ENCODE results near the gene DSTYK. TPM values are rescaled to one million over a fixed set of nuclear protein-coding genes. Genes with fewer than 3 reads are reported as not detected.
"Not testable (repeated sequence)": the region's sequence is repeated elsewhere in the genome, so short reads cannot be mapped to it uniquely, and the experiment has no call there.

DSTYK gene
- total RNA-seq, 2 experiments from 2014 or later: 8.8 to 9.2 TPM

DNA sequence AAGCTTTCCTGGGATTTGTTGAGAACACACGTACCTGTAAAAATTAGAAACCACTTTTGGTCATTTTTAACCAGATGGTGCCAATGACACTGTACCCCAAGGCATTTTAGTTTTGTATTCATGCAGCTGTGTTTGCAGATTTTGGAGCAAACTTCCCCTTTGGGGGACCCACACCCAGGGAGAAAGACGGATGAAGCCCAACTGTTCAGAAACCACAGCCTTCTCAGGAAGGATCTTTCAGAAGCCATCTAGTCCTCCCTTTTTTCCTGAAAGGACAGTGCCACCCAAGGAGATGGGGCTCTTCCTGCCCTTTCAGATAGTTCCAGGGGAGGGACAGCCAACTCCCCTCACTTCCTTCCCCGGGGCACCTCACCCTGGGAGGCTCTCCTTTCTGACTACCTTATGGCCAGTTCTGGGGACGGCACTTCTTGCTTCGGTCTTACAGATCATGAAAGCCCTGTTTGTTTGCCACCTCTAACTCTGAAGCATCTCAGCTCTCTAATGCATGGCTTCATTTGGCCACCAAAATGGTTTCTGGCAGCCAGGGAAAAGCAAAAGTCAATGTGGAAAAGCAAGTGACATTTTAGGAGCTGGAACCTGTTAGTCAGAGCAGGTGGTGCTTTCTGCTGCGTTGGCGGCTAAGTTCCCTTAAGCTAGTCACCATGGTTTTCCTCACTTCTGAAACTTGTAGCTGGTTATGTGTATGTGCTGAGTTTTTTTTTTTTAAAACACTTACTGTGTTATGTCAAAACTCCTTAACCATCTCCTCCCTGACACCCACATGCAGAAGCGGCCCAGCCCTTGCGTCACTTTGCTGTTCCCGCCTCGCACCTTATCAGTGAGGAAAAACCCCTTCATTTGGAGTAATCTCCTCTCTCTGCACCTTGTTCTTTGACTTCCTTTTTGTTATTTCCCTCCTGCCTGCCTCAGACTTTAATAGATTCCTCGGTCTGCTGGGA, 26.3 kb upstream of the DSTYK start:
- H3K27ac Mint-ChIP-seq: no peak overlapping the region
- H3K4me1 Mint-ChIP-seq: peaks cover 20% of the 10 kb centered on the region
- no peak for DNase-seq
- H3K27me3 Mint-ChIP-seq: peaks cover 13% of the 10 kb centered on the region
- ChIA-PET CTCF (interaction anchor here (0.7 to 3.5 kb wide), 5 partner anchors 8 to 116 kb away, joined by 3 to 14 read pairs (median 4); no protein-coding TSS in a partner anchor), POLR2A (interaction anchor here (1.1 kb wide), 1 partner anchor 8 kb away, joined by 5 read pairs; no protein-coding TSS in a partner anchor)
- H3K9me3 Mint-ChIP-seq: no peaks in the 10 kb centered on the region
- H3K36me3 Mint-ChIP-seq (ENCODE audit: low read depth): no peaks in the 10 kb centered on the region
- no peak overlapping the region for H3K4me3 Mint-ChIP-seq

DNA sequence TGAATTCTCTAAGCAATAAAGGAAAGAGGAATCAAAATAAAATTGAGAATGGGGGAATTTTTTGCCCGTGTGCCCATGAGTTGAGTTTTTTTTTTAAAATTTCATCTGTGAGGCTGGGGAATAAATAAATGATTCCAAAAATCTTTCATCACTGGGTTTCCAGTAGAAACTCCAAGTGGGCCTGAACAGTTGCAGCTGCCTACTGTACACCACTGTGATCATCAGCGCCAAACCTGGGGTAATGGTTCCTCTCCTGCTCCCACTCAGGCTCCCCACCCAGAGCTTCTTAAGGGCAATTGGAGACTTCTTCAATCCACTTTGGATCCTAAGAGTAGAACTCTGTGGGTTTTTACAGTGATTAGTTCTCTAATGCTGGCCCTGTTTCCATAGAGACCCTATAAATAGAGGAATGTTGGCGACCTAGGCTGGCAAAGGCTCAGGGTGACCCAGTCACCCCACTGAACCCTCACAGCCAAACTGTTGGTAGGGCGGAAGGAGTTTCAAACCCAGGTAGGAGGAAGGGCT, 25.5 kb upstream of the DSTYK start:
- H3K27me3 Mint-ChIP-seq: peaks cover 13% of the 10 kb centered on the region
- H3K4me3 Mint-ChIP-seq: no peak overlapping the region
- H3K27ac Mint-ChIP-seq: no peak overlapping the region

DNA sequence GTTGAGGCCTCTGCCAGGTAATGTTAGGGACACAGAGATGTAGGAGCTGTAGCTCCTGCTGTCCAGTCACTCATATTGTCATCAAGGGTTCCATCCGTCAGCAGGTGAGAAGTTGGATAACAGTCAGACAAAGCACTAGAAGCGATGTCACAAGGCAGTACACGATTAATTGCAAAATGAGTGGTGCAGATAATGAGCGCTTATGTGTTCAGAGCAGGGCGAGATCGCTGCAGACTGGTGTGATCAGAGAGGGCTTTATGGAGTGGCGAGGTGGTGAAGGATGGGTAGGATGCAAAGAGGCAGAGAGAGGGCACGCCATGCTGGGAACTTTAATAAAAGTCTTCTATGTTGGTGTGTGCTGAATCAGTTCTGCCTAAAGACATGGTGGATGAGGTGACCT, 25.0 kb upstream of the DSTYK start:
- Mint-ChIP-seq H3K4me1 (peaks cover 28% of the 10 kb centered on the region), H3K36me3 (ENCODE audit: low read depth) (no peaks in the 10 kb centered on the region), H3K27ac (no peak overlapping the region), H3K27me3 (peaks cover 13% of the 10 kb centered on the region), H3K4me3 (no peak overlapping the region), H3K9me3 (no peaks in the 10 kb centered on the region)
- DNase-seq: no peak
- POLR2A ChIA-PET: no interaction called here
- CTCF ChIA-PET: interaction anchor here (0.9 kb wide), 1 partner anchor 19 kb away, joined by 3 read pairs; no protein-coding TSS in a partner anchor

More for the DNA sequence above, 25.5 kb upstream of the DSTYK start:
- Mint-ChIP-seq H3K36me3 (ENCODE audit: low read depth) (no peaks in the 10 kb centered on the region), H3K4me1 (peaks cover 24% of the 10 kb centered on the region), H3K9me3 (no peaks in the 10 kb centered on the region)
- POLR2A ChIA-PET: no interaction called here
- CTCF ChIA-PET: interaction anchor here (0.9 to 3.5 kb wide), 3 partner anchors 19 to 42 kb away, joined by 3 to 14 read pairs (median 3); no protein-coding TSS in a partner anchor
- DNase-seq: no peak

DNA sequence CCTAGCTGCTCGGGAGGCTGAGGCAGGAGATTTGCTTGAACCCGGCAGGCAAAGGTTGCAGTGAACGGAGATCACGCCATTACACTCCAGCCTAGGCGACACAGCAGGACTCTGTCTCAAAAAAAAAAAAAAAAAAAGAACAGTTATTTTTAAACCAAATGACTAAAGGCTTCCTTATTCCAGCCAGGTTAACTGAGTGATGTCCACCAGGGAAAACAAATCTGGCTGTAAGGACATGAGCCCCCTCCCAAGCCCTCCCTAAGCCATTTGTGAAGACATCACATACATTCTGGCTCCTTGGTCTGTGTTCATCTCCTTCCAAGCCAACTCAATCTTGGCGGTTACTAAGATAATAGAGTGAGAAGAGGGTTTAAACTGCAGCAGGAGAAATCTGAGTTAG, 24.4 kb upstream of the DSTYK start:
- DNase-seq: no peak
- Mint-ChIP-seq H3K4me1 (peaks cover 31% of the 10 kb centered on the region), H3K9me3 (no peaks in the 10 kb centered on the region), H3K36me3 (ENCODE audit: low read depth) (no peaks in the 10 kb centered on the region), H3K27me3 (peaks cover 13% of the 10 kb centered on the region), H3K27ac (no peak overlapping the region), H3K4me3 (no peak overlapping the region)
- ChIA-PET POLR2A (no interaction called here), CTCF (interaction anchor here (0.9 kb wide), 1 partner anchor 20 kb away, joined by 3 read pairs; no protein-coding TSS in a partner anchor)

DNA sequence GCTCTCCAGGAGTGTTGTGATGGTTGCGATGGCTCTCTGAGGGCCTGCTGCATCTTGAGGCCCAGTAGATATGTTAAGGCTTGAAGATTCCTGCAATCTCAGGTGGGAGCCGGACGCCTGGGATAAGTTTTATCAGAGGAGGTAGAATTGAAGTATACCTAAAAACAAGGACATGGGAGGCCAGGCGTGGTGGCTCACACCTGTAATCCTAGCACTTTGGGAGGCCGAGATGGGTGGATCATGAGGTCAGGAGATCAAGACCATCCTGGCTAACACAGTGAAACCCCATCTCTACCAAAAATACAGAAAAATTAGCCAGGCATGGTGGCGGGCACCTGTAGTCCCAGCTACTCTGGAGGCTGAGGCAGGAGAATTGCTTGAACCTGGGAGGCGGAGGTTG, 22.5 kb upstream of the DSTYK start:
- Mint-ChIP-seq H3K27me3 (peaks cover 14% of the 10 kb centered on the region), H3K4me1 (peaks cover 42% of the 10 kb centered on the region)
- H3K27ac Mint-ChIP-seq; H3K36me3 Mint-ChIP-seq (ENCODE audit: low read depth); DNase-seq; CTCF ChIA-PET; H3K4me3 Mint-ChIP-seq; H3K9me3 Mint-ChIP-seq; POLR2A ChIA-PET: not testable (repeated sequence)

DNA sequence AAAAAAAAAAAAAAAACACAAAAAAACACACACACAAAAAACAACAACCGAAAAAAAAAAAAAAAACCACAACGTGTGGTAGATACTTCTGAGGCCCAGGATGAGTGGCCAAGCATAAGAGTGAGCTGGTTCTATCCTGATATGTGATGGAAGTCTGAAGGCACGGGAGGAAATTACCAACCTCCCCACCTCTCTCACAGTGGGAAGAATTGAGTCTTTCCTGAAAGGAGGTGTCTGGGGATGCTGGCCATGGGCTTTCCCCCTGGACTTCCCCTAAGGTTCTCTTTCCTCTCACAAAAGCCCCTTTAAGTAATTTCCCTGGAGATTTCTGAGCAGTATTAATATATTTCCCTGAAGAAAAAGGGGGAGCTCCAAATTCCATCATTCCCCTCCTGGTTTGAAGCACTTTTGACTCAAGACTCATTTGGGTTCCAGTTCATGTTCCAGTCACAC, 21.5 kb upstream of the DSTYK start:
- POLR2A ChIA-PET: no interaction called here
- no peak for DNase-seq
- H3K4me3 Mint-ChIP-seq: no peak overlapping the region

DNA sequence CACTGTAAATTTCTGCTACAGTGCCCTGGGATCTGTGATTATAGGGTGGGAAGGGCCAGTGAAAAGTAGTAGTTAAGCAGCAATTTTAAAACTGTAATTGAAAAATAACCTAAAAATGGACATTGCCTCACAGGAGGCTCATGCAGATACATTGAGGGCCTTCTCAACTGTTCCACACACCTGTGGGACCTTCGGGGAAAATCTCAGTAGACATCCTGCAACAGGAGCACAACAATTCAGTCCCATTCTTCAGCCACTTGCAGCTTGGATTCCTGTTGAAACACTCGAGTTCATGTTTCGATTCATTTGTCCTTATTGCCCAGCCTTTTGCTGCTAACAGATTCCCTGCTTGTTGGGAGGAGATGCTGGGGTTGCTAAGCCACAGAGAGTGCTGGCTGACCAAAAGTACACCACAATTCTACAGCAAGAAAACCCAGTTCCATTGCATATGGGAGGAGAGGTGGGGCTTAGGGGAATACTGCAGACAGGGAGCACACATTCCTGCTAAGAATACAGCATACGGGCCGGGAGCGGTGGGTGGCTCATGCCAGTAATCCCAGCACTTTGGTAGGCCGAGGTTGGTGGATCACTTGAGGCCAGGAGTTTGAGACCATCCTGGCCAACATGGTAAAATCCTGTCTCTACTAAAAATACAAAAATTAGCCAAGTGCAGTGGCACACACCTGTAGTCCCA, 20.8 kb upstream of the DSTYK start:
- no peak overlapping the region for H3K4me3 Mint-ChIP-seq
- peaks cover 20% of the 10 kb centered on the region for H3K27me3 Mint-ChIP-seq
- ChIA-PET POLR2A (no interaction called here), CTCF (interaction anchor here (0.6 to 1.1 kb wide), 4 partner anchors 23 to 197 kb away, joined by 3 to 4 read pairs (median 3); no protein-coding TSS in a partner anchor)
- H3K27ac Mint-ChIP-seq: no peak overlapping the region
- H3K9me3 Mint-ChIP-seq: no peaks in the 10 kb centered on the region
- DNase-seq: no peak
- H3K4me1 Mint-ChIP-seq: peaks cover 41% of the 10 kb centered on the region
- no peaks in the 10 kb centered on the region for H3K36me3 Mint-ChIP-seq (ENCODE audit: low read depth)

More for the DNA sequence above, 21.5 kb upstream of the DSTYK start:
- H3K9me3 Mint-ChIP-seq: no peaks in the 10 kb centered on the region
- H3K4me1 Mint-ChIP-seq: peaks cover 46% of the 10 kb centered on the region
- H3K27me3 Mint-ChIP-seq: peaks cover 17% of the 10 kb centered on the region
- CTCF ChIA-PET: interaction anchor here (0.6 to 1.1 kb wide), 5 partner anchors 22 to 197 kb away, joined by 3 to 5 read pairs (median 3); no protein-coding TSS in a partner anchor
- H3K36me3 Mint-ChIP-seq (ENCODE audit: low read depth): no peaks in the 10 kb centered on the region
- no peak overlapping the region for H3K27ac Mint-ChIP-seq

DNA sequence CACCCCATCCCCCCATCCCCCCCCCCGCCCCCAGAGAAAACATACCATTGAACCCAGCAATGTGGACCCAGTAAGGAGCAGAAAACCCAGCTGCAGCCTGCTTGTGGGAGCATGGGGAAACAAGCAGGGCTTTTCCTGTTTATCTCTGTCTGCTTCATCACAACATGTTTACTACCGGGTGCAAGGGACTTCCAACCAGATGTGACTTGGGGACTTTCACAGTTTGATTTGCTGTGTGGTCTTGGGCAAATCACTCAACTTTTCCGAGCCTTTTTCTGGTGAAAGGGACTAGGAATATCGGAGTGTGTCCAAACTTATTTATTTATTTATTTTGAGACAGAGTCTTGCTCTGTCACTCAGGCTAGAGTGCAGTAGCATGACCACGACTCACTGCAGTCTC, 19.5 kb upstream of the DSTYK start:
- no peak overlapping the region for H3K4me3 Mint-ChIP-seq
- H3K9me3 Mint-ChIP-seq: no peaks in the 10 kb centered on the region
- H3K36me3 Mint-ChIP-seq (ENCODE audit: low read depth): no peaks in the 10 kb centered on the region
- peaks cover 26% of the 10 kb centered on the region for H3K27me3 Mint-ChIP-seq
- peaks cover 43% of the 10 kb centered on the region for H3K4me1 Mint-ChIP-seq
- ChIA-PET CTCF (interaction anchor here (1.9 to 5.2 kb wide), 3 partner anchors 26 to 170 kb away, joined by 8 to 92 read pairs (median 9); partner anchors contain the start of gene RBBP5), POLR2A (no interaction called here)
- no peak for DNase-seq
- H3K27ac Mint-ChIP-seq: no peak overlapping the region

DNA sequence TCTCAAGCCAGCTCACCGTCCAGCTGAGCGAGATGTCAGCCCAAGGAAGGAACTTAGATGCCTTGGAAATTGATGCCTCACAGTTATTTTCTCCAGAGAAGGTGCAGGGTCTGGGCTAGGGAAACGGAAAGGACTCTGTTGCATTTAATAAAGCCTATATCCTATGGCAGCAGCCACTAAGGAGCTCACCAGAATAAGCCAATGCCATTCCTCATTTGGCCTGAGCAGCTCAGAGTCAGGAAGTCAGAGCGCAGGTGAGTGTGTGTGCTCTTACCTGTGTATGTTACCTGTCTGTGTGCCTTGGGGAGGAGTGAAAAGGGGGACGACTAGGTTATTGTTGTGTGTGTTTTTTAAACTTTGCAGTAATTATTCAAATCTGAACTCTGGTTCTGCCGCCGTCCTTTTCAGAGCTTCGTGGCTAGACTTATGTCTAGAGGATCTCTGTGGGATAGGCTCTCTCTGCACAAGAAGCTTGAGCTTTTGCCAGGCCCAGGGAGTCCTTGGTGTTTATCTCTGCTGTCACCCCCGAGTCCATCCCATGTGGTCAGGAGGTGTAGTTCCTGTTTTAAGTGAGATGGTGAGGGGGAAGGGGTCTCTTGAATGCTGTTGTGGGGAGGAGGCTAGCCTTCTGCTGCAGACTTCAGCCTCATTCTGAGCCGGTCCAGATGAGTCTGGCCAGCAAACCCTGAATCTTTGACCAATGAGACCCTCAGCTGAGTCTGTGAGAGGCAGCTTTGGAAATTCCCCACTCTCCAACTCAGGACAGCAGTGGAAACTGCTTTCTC, 18.6 kb upstream of the DSTYK start:
- DNase-seq: no peak
- Mint-ChIP-seq H3K27me3 (peaks cover 35% of the 10 kb centered on the region), H3K4me1 (peaks cover 43% of the 10 kb centered on the region), H3K36me3 (ENCODE audit: low read depth) (no peaks in the 10 kb centered on the region), H3K27ac (peak overlapping the region; percentile 2), H3K9me3 (no peaks in the 10 kb centered on the region), H3K4me3 (peak overlapping the region; percentile 82)
- POLR2A ChIA-PET: interaction anchor here (0.9 to 4.1 kb wide), 8 partner anchors 8 to 109 kb away, joined by 3 to 26 read pairs (median 10); partner anchors contain the start of genes DSTYK and RBBP5
- CTCF ChIA-PET: interaction anchor here (0.6 to 5.2 kb wide), 24 partner anchors 8 to 255 kb away, joined by 3 to 92 read pairs (median 6); partner anchors contain the start of gene RBBP5

DNA sequence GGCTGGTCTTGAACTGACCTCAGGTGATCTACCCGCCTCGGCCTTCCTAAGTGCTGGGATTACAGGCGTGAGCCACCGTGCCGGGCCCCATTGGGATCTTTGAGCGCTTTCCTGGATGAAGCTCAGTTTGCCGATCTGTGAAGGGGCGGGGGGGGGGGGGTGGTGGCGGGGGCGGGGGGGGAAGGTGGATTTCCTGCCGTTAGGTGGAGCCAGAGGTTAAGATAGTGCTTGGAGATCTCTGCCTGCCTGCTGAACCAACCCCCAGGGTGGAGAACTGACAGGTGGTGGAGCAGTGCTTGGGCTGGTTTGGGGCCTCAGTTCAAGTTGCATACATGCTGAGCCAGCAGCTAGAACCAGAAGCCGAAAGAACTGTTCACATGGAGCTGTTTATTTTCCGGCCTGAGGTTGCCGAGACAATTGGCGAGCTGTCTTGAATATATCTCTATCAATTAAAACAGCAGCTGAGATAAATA, 17.9 kb upstream of the DSTYK start:
- peaks cover 43% of the 10 kb centered on the region for H3K4me1 Mint-ChIP-seq
- H3K27me3 Mint-ChIP-seq: peaks cover 37% of the 10 kb centered on the region
- DNase-seq: peak; percentile 77
- H3K9me3 Mint-ChIP-seq: no peaks in the 10 kb centered on the region
- CTCF ChIA-PET: interaction anchor here (0.6 to 5.2 kb wide), 27 partner anchors 9 to 256 kb away, joined by 3 to 92 read pairs (median 5); partner anchors contain the start of gene RBBP5
- peak overlapping the region; percentile 82 for H3K4me3 Mint-ChIP-seq
- H3K27ac Mint-ChIP-seq: peak overlapping the region; percentile 14
- POLR2A ChIA-PET: interaction anchor here (0.9 to 4.1 kb wide), 8 partner anchors 9 to 108 kb away, joined by 3 to 26 read pairs (median 10); partner anchors contain the start of genes DSTYK and RBBP5
- no peaks in the 10 kb centered on the region for H3K36me3 Mint-ChIP-seq (ENCODE audit: low read depth)

DNA sequence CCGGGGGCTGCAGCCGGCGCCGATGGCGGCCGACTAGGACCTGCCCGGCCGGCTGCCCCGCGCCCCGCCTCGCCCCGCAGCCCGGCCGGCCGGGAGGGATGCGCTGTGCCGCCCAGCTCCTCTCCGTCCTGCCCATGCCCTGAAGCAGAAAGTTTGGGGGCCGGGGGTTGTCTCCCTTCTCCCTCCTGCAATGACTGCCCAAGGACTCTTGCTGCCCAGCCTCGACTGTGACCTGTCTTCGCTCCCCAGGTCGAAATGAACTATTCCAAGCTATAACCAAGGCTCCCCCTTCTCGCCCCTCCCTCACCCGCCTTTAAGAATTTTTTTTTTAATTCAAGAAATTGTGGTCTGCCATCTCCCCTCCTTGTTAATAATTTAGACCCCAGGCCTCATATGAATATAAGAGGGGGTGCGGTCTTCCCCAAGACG, 16.6 kb upstream of the DSTYK start:
- peaks cover 40% of the 10 kb centered on the region for H3K27me3 Mint-ChIP-seq
- no peaks in the 10 kb centered on the region for H3K36me3 Mint-ChIP-seq (ENCODE audit: low read depth)
- H3K9me3 Mint-ChIP-seq: no peaks in the 10 kb centered on the region
- no peak overlapping the region for H3K27ac Mint-ChIP-seq
- DNase-seq: no peak
- ChIA-PET POLR2A (interaction anchor here (1.5 to 4.1 kb wide), 5 partner anchors 16 to 107 kb away, joined by 7 to 26 read pairs (median 16); partner anchors contain the start of genes DSTYK and RBBP5), CTCF (interaction anchor here (0.6 to 5.2 kb wide), 15 partner anchors 10 to 257 kb away, joined by 3 to 92 read pairs (median 3); partner anchors contain the start of gene RBBP5)
- H3K4me3 Mint-ChIP-seq: peak overlapping the region; percentile 82
- H3K4me1 Mint-ChIP-seq: peaks cover 39% of the 10 kb centered on the region
